Measurements from ENCODE around the gene RBM33. TPM values are rescaled to one million over a fixed set of nuclear protein-coding genes. Genes with fewer than 3 reads are reported as not detected.

RBM33 gene
- total and polyA plus RNA-seq, 2 of the 8 experiments (the other 6 are each of a cell fraction or from before 2014, with no cell fraction given), result 16.5 to 64.6 TPM

- TF ChIP-seq CHD7 (IDR thresholded peaks at IDR 0.05; ENCODE audit: insufficient replicate concordance, low read length) (no peak), JUND (IDR thresholded peaks at IDR 0.05; ENCODE audit: low read length) (no peak)
Measured at GRCh38 chr7:155602750-155603149, 41.7 kb upstream of the RBM33 start (continued).
